SIG-M5 treated with dmso at 0.1 percent for 504 hours (cell line): ENCODE data around the gene SLC24A1.
"Not testable (repeated sequence)": the region's sequence is repeated elsewhere in the genome, so short reads cannot be mapped to it uniquely, and the experiment has no call there.

Experiments used
- DNase-seq: peaks from one replicate; lab custom pipeline; 2025; ENCODE audit not compliant: unreplicated experiment; lab: John Stamatoyannopoulos, UW

Gene SLC24A1

DNA sequence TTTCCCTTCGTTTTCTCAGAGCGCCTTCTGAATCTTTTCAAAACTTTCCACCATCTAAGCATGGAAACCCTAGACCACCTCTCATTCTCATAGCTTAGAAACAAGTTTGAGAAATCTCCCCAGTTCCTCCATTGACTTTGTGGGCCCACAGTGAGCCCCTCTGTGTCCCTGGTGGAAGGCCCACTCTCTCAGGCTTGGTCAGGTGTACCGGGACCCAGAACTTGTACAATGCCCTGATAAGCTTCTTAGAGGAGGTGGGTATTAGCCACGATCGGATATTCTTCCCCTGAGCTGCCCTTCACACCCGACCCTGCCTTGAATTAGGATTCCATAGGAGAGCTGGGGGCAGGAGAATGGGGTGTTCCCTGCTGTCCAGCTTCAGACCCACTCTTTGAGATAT is at the start of gene SLC24A1:
Gene SLC24A1, plus strand, starts transcription at position 301 of the 400 bp plus-strand sequence. CDS start 2,143 bp downstream, outside the sequence.
- DNase-seq, result no peak

DNA sequence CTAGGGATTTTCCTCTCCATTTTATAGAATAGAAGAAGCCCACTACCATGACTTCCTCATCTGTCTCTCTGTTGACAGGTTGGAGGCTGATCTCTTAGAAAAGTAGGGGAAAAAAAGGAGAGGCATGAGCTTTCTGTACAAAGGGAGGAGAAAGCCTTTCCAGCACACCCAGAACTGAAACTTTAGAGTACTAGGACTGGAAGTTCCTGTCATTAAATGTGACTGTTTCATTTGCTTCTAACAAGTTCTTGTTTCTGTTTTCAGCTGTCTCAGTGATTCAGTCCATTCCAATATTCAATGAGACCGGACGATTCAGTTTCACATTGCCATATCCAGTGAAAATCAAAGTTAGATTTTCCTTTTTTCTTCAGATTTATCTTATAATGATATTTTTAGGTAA is 49.8 kb upstream of the SLC24A1 start:
- no peak for DNase-seq

DNA sequence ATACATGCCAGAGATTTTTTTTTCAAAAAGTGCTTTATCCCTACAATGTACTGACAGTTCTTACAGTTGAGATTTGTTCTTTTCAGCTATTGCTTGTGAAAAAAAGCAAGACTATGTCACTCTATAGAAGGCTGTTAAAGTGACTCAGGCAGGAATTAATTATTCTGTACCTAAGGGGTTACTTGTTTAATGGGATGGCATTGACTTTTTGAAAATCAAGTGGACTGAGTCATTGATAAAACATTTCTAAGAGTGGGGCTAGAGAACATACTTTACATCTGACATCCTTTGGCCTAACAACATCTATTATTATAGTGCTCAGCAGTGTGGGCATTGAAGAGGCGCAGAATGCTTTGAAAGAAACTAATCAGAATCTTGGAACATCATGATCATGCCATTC is 45.1 kb upstream of the SLC24A1 start:
- DNase-seq, result no peak

DNA sequence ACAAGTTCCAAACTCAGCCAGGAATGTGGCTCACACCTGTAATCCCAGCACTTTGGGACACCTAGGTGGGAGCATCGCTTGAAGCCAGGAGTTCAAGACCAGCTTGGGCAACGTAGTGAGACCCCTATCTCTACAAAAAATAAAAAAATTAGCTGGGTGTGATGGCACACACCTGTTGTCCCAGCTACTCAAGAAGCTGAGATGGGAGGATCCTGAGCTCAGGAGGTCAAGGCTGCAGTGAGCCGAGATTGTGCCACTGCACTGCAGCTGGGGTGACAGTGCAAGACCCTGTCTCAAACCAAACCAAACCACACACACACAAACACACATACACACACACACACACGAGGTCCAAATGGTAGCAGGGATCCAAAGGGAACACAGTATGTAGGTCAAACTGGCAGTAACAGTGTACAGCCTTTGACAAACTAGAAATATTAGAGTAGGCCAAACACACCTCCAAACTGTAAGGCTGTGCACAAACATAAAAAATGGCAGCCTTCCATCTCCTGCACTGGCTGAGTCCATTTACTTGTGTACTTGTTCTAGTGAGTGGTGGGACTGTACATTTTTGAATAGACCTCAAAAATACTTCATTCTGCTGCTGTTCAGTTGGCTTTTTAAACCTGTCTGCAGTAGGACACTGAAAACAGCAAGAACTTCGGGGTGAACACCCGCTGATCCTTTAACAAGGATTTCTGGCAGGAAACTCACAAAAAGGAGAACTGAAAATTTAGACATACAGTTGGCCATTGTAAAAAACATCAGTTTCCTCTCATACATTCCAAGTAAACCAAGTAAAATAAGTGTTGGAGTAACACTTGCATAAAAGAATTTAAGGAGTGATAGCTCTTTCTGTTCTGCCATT is 44.4 kb upstream of the SLC24A1 start:
- no peak for DNase-seq

DNA sequence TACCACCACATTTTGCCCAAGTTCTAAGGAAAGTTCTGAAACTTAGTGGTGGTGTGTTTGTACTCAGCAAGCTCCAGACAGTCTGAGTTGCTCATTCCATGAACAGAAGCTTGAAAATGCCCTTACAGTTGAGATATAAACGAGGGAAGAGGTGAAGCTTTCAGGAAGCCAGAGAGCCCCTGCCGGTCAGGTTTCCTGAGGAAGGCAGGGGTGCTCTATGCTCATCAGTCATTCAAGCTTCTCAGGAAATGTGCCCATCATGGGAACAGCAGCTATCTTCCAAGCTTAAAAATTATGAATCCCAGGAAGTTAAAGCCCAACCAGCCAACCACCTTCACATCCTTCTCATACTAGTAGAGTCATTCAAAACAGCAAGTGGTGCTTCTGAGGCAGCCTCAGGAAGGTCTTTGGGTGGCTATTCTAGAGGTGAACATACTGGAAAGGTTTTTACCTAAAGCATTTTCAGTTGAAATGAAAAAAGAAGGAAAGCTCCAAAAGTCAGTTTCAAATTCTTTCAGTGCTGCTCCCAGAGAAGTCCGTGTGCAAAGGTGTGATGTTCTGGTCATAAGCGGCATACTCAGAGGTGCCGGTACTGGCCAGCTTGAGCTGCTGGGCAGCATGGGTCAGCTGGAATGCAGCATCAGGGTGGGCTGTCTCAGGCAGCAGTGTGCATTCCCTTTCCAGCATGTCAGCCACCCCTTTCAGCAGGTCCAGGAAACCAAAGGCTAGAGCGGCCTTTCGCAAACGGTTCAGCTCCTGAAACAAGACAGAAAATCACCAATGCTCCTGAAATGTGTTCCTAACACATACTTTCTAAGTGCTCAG is 42.6 kb upstream of the SLC24A1 start:
- no peak for DNase-seq

DNA sequence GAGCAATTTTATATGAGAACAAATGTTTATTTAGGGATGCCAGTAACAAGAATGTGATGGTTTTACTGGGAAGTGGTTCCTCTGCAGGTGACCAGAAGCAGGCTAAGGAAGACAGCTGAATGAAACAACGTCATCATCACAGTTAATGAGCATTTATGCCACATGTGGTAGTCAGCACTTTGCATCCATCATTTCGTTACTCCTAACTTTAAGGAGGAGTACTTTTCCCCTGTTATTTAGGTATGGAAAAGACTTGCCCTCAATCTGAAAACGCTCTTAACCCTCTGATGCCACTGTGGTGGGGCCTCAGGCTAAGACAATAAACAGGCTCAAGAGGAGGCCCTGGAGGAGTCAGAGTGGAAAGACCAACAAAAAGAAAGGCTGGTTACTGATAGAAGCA is 42.0 kb upstream of the SLC24A1 start:
- no peak for DNase-seq

DNA sequence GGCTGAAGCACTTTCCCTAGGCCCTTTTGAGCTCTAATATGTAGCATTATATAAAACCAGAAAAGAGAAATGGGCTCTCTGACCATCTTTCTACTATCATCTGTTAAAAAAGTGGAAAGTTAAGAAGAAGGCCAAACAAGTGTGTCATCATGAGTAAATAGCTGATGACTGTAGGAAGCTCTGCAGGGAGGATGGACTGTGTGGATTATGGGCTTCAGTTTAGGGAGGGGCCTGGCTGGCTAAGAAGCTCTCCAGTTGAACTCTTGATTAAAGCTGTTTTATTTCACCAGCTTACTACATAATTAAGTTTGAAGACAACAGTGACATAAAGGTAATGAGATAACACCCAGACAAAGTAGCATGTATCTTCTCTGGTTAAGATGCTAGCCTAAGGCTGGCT is 41.5 kb upstream of the SLC24A1 start:
- no peak for DNase-seq

DNA sequence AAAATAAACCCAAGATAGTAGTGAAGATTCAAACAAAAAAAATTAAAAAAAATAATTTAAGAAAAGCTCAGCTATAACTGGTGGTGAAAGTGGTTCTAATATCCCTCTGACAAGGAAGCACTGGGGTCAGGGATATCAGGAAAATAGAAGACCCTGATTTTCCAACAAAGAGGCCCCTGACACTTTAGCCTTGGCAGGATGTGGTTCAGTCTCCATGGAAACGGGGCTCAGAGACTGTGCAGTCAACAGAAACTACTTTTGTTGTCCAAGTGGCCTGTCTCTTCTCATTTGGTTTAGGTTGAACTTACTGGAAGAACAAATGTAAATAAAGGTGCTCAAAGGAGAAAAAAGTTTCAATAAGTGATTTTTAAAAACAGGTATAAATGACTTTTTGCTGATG is 38.0 kb upstream of the SLC24A1 start:
- DNase-seq, result no peak

DNA sequence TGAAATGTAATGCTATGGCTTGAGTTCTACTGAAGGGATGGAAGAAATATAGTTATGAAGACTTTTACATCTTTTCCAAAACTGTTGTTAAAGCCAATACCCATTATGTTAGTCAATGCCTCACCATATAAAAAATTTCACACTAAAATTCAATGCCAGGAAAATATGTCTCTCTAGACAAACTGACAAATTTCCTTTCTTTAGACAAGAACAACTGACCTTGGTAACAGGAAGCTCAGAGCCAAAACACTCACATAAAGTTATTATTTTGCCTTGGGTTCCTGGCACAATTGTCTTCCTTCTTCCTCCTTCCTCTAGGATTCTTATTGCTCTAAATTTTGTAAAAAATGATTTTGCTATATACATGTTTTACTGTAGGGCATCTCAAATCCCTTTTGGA is 37.5 kb upstream of the SLC24A1 start:
- no peak for DNase-seq

DNA sequence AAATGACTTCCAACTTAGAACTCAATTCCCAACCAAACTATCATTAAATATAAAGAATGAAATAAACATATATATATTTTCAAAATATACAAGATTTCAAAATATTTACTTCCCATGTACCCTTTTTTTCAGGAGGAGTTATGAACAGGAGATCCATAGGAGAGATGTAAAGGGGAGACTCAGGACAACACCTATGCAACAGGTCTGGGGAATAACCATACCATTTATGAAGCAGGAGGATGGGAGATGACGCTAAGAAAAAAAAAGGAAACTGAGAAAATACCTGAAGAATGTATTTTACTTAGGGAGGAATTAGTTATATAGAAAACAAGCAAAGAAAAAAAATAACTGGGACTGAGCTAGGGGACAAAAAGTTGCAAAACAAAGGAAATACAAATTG is 34.6 kb upstream of the SLC24A1 start:
- no peak for DNase-seq

DNA sequence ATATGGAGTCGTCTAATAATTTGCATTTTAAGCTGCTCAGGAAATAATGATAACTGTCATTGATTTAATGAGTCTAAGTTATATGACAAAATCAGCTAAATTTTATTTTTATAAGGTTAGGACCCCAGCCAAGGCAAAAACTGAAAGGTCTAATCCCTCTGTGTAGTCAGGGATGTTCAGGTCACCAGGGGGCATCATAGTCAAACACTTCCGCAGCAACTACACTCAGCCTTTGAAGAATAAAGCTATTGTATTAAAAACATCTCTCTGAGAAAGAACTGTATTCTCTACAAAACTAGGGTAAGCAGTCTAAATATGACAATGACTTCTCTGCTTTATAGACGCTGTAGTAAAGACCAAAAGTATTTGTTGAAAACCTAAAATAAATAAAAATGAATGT is 25.8 kb upstream of the SLC24A1 start:
- no peak for DNase-seq

DNA sequence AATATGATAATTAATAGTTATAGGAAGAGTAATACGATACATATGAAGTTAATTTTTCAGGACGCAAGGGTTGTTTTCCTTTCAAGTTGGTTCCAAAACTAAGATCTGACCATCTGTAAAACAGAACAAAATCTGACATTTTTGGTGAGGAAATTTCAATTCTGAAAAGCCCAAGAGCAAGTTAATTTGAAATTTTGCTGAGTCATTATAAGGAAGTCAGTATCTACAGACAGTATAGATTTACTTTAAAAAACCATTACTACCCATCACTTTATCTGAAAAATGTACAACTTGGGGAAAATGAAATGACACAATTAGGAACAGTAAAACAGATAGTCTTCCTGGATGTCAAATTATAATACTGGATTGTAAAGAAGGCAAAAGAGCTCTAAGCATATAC is 23.3 kb upstream of the SLC24A1 start:
- no peak for DNase-seq

DNA sequence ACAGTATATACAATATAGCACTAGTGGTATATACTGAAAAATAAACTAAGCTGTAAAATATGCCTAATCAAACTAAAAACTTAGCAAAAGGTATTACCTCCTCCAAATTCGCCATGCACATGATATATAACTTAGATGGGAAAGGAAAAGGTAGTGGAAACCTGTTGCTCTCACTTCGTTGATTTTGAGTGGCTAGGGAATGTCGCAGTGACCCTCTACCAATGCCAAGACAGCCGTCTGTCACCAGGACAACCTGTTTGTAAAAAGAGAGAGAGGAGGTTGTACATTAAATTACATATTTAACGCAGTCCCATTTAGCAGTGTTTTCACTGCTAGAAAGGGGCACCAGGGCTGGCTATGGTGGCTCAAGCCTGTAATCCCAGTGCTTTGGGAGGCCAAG is 22.1 kb upstream of the SLC24A1 start:
- DNase-seq, result no peak

DNA sequence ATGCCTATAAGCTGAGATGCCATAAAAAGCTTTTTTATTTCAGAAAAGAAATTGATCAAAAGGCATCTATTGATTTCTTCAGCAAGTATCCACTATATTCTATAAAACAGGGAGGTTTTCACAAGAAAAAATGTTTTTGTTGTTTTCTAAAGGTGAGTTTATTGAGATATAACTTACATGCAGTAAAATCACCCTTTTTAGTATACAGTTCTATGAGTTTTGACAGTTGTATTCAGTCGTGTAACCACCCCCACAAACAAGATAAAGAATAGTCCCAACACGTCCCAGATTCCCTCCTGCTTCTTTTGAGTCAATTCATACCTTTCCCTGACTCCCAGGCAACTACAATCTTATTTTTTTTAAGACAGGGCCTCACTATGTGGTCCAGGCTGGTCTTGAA is 18.6 kb upstream of the SLC24A1 start:
- no peak for DNase-seq

DNA sequence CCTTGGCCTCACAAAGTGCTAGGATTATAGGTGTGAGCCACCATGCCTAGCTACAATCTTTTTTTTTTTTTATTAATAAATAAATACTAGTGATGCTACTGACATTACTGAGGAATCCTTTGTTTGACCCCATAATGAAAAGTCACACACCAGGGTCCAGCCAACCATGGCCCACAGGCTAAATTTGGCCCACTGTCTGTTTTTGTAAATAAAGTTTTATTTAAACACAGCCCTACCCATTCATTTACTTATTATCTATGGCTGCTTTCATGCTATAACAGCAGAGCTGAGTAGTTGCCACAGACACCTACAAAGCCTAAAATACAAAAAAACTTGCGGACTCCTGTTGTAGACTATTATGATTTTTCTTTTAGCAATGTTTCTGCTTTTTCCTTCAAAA is 18.2 kb upstream of the SLC24A1 start:
- no peak for DNase-seq

DNA sequence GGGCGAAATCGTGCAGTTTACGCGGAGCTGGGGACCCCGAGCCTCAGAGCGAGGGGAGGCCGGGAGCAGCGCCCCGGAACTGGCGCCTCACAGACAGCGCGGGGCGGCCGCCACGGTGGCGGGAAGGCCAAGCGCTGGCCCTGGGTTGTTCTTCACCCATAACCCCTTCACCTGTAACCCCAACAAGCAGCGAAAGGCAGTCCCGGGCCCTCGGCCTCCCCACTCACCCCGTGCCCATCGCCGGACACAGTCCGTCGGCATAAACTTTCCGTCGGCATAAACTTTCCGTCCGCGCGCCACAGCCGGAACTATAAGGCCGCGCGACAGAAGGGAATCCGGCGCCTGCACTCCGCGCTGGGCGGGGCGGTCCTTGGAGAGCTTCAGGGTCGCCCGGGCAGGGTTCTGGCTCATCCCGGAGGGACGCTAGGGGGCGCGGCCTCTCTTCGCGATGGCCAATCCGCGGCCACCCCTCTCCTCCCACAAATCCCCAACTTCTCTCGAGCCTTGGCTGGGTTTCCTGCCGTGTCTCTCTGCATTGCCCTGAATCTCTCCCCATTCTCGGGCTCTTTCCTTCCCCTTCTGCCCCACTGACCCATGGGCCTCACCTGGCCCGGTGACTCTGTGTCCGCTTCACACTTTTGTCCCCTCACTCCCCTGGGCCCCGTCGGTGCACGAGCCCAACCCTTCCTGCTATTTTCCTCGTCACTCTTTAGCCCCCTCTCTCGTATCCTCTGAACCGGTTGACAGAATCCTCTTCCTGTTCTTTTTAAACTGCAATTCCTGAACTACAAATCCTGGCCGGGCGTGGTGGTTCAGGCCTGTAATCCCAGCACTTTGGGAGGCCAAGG is 10.6 kb upstream of the SLC24A1 start, which contains the start of gene INTS14:
Gene INTS14, minus strand, starts transcription at position 261 of the 848 bp plus-strand sequence. CDS start 3,751 bp downstream, outside the sequence.
- DNase-seq, result peak; percentile 92

DNA sequence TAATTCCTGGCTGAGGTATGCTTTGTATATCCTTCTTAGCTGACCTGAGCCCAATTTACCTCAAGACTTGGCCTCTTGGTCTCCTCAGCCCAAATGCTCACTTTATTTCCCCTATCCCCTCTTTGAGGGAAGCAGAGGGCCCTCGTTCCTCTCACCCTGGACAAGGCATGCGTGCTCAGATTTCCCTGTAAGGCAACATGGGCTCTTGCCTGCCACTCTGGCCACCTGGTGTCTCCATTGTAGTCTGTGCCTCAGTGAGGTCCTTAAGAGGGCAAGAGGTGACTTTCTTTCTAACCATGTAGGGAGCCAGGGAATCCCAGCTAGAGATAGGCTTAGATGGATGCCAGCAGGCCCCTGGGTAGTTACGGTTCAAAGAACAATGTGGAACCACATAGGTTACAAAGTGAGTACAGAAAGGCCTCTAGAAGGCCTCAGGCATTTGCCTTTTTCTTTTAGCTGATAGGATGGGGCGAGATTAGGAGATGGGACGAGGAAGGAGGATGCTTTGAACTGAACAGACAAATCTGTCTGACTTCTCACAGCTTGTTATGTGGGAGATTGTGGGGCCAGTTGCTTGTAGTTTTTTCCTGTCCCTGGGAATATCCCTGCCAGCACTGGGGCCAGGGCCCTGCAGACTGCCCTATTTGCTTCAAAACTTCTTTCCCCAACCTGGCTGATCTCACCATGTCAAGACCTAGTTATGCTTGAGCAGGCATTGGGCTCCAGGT is 9.7 kb upstream of the SLC24A1 start:
- no peak for DNase-seq

DNA sequence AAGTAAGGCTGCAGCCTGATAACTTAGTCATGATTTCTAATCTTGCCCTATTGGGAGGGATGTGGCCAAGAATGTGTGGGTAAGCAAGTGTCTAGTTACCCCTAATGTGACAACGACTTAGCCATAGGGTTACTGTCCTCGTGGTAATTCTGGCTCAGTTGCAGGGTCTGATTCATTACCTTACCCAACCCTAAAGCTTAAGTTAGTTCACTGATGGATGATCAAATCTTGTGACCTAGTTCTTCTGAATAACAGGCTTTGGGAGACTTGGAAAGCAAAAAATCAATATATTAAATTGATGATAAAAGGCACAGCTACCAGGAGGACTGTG is 9.2 kb upstream of the SLC24A1 start:
- DNase-seq, result no peak

DNA sequence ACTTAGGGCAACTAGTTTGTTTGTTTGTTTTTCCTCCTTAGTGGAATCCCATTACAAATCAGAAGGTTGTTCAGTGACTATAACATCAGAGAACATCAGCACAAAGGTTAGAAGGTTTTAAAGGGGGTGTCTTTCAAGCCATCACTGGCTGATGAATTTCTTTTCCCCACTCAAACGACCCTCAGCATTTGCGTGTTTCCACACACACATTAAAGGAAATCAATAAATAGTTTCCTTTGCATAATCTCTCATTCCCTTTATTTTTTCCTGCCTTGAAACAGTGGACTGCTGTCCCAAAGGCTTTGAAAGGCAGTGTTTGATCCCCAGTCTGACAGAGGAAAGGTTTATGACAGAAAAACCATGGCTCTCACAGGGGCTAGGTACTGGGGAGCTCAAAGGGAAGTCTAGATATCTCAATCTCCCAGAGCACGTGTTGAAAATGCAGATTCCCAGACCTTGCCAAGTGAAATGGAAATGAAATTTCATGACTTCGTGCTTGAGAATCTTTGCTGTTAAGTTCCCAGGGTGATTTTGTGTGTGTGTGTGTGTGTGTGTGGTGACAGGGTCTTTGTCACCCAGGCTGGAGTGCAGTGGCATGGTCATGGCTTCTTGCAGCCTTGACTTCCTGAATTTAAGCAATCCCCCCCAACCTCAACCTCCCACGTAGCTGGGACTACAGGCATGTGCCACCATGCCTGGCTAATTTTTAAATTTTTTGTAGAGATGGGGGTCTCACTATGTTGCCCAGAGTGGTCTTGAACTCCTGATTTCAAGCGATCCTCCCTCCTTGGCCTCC is 8.6 kb upstream of the SLC24A1 start:
- DNase-seq, result no peak

DNA sequence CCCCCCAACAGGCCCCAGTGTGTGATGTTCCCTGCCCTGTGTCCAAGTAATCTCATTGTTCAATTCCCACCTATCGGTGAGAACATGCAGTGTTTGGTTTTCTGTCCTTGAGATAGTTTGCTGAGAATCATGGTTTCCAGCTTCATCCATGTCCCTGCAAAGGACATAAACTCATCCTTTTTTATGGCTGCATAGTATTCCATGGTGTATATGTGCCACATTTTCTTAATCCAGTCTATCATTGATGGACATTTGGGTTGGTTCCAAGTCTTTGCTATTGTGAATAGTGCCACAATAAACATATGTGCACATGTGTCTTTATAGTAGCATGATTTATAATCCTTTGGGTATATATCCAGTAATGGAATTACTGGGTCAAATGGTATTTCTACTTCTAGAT is 5.9 kb upstream of the SLC24A1 start:
- not testable (repeated sequence) for DNase-seq
